HepG2 (cell line): ENCODE results near the gene RPP25L. TPM values are rescaled to one million over a fixed set of nuclear protein-coding genes. Genes with fewer than 3 reads are reported as not detected.
A peak's percentile ranks its signal among the peaks of the same experiment; 100 is the strongest.

Experiments
- AGO2 ChIP-seq: fragments of 200-400 bp; formaldehyde crosslinking; optimal IDR thresholded peaks from 2 replicates; pipeline ENCODE3; 2017; ENCODE audit warnings: mild to moderate bottlenecking, low read depth, low read length, moderate library complexity
- ARNT2 ChIP-seq: sonication (generic); formaldehyde crosslinking; IDR thresholded peaks from 2 replicates; pipeline ENCODE4 v1.8.0; 2022; ENCODE audit warnings: mild to moderate bottlenecking, low read depth, missing genetic modification reagents, moderate library complexity
- BRD4 ChIP-seq: sonication (generic); formaldehyde crosslinking; IDR thresholded peaks from 2 replicates; pipeline ENCODE4 v1.4.0; 2020; ENCODE audit warnings: missing genetic modification reagents
- DBP ChIP-seq: sonication (generic); formaldehyde crosslinking; IDR thresholded peaks from 2 replicates; pipeline ENCODE4 v1.4.0; 2020; ENCODE audit warnings: missing genetic modification reagents; ENCODE audit errors: not compliant biosample characterization
- EEA1 ChIP-seq: sonication (generic); formaldehyde crosslinking; IDR thresholded peaks from 2 replicates; pipeline ENCODE4 v1.5.1; 2020; ENCODE audit warnings: mild to moderate bottlenecking, missing genetic modification reagents, borderline replicate concordance
- GATAD1 ChIP-seq: IDR thresholded peaks from 2 replicates; pipeline ENCODE4 v1.6.1; 2016; ENCODE audit warnings: missing genetic modification reagents, missing compliant biosample characterization
- HNF4A ChIP-seq: sonication (generic); formaldehyde crosslinking; IDR thresholded peaks from 2 replicates; pipeline ENCODE4 v1.4.0; 2020; ENCODE audit warnings: missing genetic modification reagents
- MXD4 ChIP-seq: IDR thresholded peaks from 2 replicates; pipeline ENCODE4 v1.6.1; 2016; ENCODE audit warnings: mild to moderate bottlenecking, missing biosample characterization, missing genetic modification reagents
- NFYB ChIP-seq: sonication (generic); formaldehyde crosslinking; IDR thresholded peaks from 2 replicates; pipeline ENCODE4 v1.4.0; 2020; ENCODE audit warnings: missing genetic modification reagents
- ONECUT2 ChIP-seq: sonication (generic); formaldehyde crosslinking; IDR thresholded peaks from 2 replicates; pipeline ENCODE4 v1.4.0; 2020; ENCODE audit warnings: missing genetic modification reagents
- POLR2A ChIP-seq, 2 experiments: IDR thresholded peaks; 2 replicates each; pipeline ENCODE4 v1.6.1; 2011; ENCODE audit warnings: low read depth in 2 of 2, low read length in 2 of 2, mild to moderate bottlenecking in 1 of 2, moderate library complexity in 1 of 2; ENCODE audit not compliant: insufficient read depth in 1 of 2
- REXO4 ChIP-seq: sonication (generic); formaldehyde crosslinking; IDR thresholded peaks from 2 replicates; pipeline ENCODE4 v1.8.0; 2022; ENCODE audit warnings: missing genetic modification reagents, mild to moderate bottlenecking, borderline replicate concordance
- SETDB1 ChIP-seq: sonication (generic); formaldehyde crosslinking; IDR thresholded peaks from 2 replicates; pipeline ENCODE4 v1.5.1; 2020; ENCODE audit warnings: missing genetic modification reagents, mild to moderate bottlenecking, borderline replicate concordance
- SMAD9 ChIP-seq: sonication (generic); formaldehyde crosslinking; IDR thresholded peaks from 2 replicates; pipeline ENCODE4 v1.5.1; 2020; ENCODE audit warnings: mild to moderate bottlenecking, missing genetic modification reagents
- SRSF1 ChIP-seq: fragments of 200-400 bp; formaldehyde crosslinking; optimal IDR thresholded peaks from 2 replicates; pipeline ENCODE3; 2017; ENCODE audit warnings: mild to moderate bottlenecking, low read depth, low read length, moderate library complexity
- U2AF2 ChIP-seq: fragments of 200-400 bp; formaldehyde crosslinking; IDR thresholded peaks from 2 replicates; pipeline ENCODE4 v1.6.1; 2017; ENCODE audit warnings: low read depth, mild to moderate bottlenecking, low read length
- UBTF ChIP-seq: sonication (generic); formaldehyde crosslinking; IDR thresholded peaks from 2 replicates; pipeline ENCODE4 v1.4.0; 2020; ENCODE audit warnings: mild to moderate bottlenecking, missing genetic modification reagents
- ZBTB42 ChIP-seq: sonication (generic); formaldehyde crosslinking; IDR thresholded peaks from 2 replicates; pipeline ENCODE4 v1.5.0; 2020; ENCODE audit warnings: mild to moderate bottlenecking, missing genetic modification reagents
- ZBTB7B ChIP-seq: sonication (generic); formaldehyde crosslinking; IDR thresholded peaks from 2 replicates; pipeline ENCODE4 v1.4.0; 2020; ENCODE audit warnings: missing genetic modification reagents
- ZNF501 ChIP-seq: sonication (generic); formaldehyde crosslinking; IDR thresholded peaks from 2 replicates; pipeline ENCODE4 v1.5.1; 2020; ENCODE audit warnings: mild to moderate bottlenecking, moderate library complexity, missing genetic modification reagents
- ZNF577 ChIP-seq: sonication (generic); formaldehyde crosslinking; IDR thresholded peaks from 2 replicates; pipeline ENCODE4 v1.4.0; 2020; ENCODE audit warnings: mild to moderate bottlenecking, low read depth, missing genetic modification reagents, borderline replicate concordance
- ZNF670 ChIP-seq: sonication (generic); formaldehyde crosslinking; IDR thresholded peaks from 2 replicates; pipeline ENCODE4 v1.8.0; 2022; ENCODE audit warnings: mild to moderate bottlenecking, missing genetic modification reagents, borderline replicate concordance
- ZNF788 ChIP-seq: sonication (generic); formaldehyde crosslinking; IDR thresholded peaks from 2 replicates; pipeline ENCODE4 v1.5.0; 2020; ENCODE audit warnings: mild to moderate bottlenecking, missing genetic modification reagents, borderline replicate concordance
- polyA plus RNA-seq, 8 experiments: library from polyadenylated mRNA; depleted of rRNA in 3 of 8; stranded (reverse) in 7 of 8; unstranded in 1 of 8; fragments of >200 nt; fragmentation: Illumina TruSeq in 4 of 8; extraction: Trizol in 4 of 8; gene quantifications; 2 replicates each; pipeline versions ENCODE4 v1.2.1 to v1.2.3, GENCODE V29; 2011 to 2016; ENCODE audit warnings: low read depth in 4 of 8, missing spikeins in 1 of 8, mixed read lengths in 1 of 8; ENCODE audit not compliant: insufficient read depth in 1 of 8
- total RNA-seq, 5 experiments: library from RNA; depleted of rRNA; stranded (reverse); fragments of >200 nt; fragmentation: Illumina TruSeq; extraction: Trizol; gene quantifications; 2 replicates each; pipeline ENCODE4 v1.2.3, GENCODE V29; 2016; ENCODE audit warnings: low read depth in 1 of 5
- TF ChIP-seq, protein P1 (sequence below): sonication (generic); formaldehyde crosslinking; IDR thresholded peaks from 2 replicates; pipeline ENCODE4 v1.4.0; 2020; ENCODE audit warnings: missing genetic modification reagents, mild to moderate bottlenecking, borderline replicate concordance

Gene RPP25L
- total and polyA plus RNA-seq, 2 of the 13 experiments (the other 11 are each of a cell fraction or from before 2014, with no cell fraction given), result 24.5 to 27.3 TPM

DNA sequence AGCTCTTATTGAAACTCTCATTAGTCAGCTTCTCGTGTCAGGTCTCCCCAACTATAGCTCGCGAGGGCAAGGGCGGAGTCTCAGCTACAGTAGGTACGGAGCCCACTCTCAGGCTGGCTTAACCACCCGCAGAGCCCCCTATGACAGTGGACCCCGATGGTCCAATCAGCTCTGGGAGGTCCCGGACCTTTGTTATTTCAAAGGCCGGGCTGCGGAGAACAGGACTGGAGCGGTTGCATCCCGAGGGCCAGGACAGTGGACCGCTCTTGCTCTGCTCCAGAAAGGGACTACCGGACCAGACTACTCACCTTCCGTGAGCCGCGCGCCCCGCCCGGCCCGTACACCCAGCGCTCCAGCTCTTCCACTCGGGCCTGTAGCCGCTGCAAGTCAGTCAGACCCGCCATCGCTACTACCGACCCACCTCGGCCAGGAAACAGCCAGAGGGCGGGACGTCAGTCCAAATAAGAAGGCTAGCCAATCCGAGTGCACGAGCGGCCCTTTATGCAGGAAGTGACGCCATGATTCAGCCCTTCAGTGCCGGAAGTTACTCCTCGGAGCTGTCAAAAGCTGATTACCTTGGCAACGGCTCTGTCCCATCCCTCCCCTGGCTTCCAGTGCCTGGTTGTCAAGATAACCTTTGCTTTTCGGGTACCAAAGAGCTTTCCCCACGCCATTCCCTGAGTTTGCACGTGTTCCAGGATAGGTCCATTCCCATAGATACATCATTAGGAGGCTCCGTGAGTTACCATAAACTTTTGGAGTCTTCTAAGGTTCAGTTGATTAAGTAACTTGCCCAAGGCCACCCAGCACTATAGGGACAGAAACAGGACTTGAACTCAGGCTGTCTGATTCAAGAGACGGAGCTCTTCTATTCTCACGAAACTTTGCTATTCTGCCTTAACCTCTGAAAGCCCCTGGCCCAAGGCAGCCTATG lies 8.4 kb upstream of the RPP25L start, which contains the start of gene DCTN3 (continued):
- TF ChIP-seq SRSF1 (peak; percentile 70), SMAD9 (CRISPR knock-in tag) (no peak), UBTF (CRISPR knock-in tag) (no peak), ZNF501 (CRISPR knock-in tag) (peak; percentile 53), ZNF577 (CRISPR knock-in tag) (no peak), ZNF788 (CRISPR knock-in tag) (peak; percentile 49; the same call in 1 of the 2 replicates), MXD4 (CRISPR knock-in tag) (0 out of 2 replicates have a peak, but pooled peaks have one; percentile 21), AGO2 (no peak), ZNF670 (CRISPR knock-in tag) (no peak), ZBTB7B (CRISPR knock-in tag) (no peak), EEA1 (CRISPR knock-in tag) (no peak), BRD4 (0 out of 2 replicates have a peak, but pooled peaks have one; percentile 1), DBP (CRISPR knock-in tag) (no peak), REXO4 (CRISPR knock-in tag) (no peak), HNF4A (no peak), ARNT2 (CRISPR knock-in tag) (no peak), ZBTB42 (CRISPR knock-in tag) (no peak), POLR2A (IDR thresholded peaks at IDR 0.05; ENCODE audit: insufficient read depth in 1 of 2, low read depth in 2 of 2, low read length in 2 of 2) (peak; percentile 49 to 57), U2AF2 (no peak), GATAD1 (peak; percentile 86), NFYB (peak; percentile 85), ONECUT2 (CRISPR knock-in tag) (no peak), SETDB1 (CRISPR knock-in tag) (no peak)
- TF ChIP-seq, protein P1, sequence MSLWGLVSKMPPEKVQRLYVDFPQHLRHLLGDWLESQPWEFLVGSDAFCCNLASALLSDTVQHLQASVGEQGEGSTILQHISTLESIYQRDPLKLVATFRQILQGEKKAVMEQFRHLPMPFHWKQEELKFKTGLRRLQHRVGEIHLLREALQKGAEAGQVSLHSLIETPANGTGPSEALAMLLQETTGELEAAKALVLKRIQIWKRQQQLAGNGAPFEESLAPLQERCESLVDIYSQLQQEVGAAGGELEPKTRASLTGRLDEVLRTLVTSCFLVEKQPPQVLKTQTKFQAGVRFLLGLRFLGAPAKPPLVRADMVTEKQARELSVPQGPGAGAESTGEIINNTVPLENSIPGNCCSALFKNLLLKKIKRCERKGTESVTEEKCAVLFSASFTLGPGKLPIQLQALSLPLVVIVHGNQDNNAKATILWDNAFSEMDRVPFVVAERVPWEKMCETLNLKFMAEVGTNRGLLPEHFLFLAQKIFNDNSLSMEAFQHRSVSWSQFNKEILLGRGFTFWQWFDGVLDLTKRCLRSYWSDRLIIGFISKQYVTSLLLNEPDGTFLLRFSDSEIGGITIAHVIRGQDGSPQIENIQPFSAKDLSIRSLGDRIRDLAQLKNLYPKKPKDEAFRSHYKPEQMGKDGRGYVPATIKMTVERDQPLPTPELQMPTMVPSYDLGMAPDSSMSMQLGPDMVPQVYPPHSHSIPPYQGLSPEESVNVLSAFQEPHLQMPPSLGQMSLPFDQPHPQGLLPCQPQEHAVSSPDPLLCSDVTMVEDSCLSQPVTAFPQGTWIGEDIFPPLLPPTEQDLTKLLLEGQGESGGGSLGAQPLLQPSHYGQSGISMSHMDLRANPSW, result no peak
